Measurements from ENCODE around the gene NHLRC1. TPM values are rescaled to one million over a fixed set of nuclear protein-coding genes. Genes with fewer than 3 reads are reported as not detected.

Gene NHLRC1
- total RNA-seq, 4 donors from 2014 or later: 0.49 to 3.6 (median 1.5) TPM

DNA sequence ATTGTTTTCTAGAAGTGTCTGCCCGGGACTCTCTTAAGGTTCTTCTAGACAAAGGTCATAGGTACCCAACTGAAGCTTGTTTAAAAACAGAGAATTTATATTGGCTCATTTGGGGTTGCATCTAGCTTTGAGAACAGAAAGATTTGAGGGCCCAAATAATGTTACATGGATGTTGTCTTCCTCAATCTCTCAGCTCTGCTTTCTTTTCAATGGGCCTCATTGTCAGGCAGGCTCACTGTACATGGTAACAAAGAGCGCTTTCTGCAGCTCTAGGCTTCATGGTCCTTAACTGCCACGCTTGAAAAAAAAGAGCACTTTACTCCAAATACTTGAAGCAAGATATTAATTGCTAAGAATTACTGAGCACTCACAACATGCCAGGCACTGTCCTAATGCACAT, 22.2 kb downstream of the NHLRC1 start:
- TF ChIP-seq, protein P1, sequence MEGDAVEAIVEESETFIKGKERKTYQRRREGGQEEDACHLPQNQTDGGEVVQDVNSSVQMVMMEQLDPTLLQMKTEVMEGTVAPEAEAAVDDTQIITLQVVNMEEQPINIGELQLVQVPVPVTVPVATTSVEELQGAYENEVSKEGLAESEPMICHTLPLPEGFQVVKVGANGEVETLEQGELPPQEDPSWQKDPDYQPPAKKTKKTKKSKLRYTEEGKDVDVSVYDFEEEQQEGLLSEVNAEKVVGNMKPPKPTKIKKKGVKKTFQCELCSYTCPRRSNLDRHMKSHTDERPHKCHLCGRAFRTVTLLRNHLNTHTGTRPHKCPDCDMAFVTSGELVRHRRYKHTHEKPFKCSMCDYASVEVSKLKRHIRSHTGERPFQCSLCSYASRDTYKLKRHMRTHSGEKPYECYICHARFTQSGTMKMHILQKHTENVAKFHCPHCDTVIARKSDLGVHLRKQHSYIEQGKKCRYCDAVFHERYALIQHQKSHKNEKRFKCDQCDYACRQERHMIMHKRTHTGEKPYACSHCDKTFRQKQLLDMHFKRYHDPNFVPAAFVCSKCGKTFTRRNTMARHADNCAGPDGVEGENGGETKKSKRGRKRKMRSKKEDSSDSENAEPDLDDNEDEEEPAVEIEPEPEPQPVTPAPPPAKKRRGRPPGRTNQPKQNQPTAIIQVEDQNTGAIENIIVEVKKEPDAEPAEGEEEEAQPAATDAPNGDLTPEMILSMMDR (IDR thresholded peaks at IDR 0.05; ENCODE audit: low read depth): no peak

DNA sequence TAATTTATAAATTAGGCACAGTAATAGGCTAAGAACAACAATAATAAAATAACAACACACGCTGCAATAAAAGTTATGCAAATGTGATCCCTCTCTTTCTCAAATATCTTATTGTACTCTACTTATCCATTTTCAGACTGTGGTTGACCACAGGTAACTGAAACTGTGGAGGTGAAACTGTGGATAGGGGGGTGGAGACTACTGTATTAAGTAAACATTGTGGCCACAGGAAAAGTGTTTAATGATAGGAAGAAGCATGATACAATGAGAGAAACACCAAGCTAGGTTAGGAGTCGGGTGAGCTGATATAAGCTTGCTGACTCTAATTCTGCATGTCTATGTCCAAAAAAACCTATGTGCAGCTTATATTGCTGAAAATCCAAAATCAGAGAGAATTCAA, 23.0 kb downstream of the NHLRC1 start:
- TF ChIP-seq, protein P1 (IDR thresholded peaks at IDR 0.05; ENCODE audit: low read depth): no peak

DNA sequence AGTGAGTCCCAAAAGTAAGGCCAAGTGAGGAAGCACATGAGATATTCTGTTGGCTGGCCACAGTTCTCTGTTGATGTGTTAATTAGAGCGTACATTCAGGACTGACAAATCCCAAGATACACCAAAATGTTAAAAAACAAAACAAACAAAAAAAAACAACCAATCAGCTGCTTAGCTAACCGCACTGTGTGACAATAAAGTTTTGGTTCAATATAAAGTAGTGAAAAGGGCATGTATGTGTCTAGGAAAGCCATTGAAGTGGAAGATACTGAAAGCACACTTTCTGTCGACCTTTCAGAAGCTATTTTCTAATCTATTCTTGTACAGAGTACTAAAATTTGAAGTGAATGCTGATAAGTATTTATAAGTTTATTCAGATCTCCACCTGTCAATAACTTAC, 26.1 kb downstream of the NHLRC1 start:
- TF ChIP-seq, protein P1 (IDR thresholded peaks at IDR 0.05; ENCODE audit: low read depth): no peak

DNA sequence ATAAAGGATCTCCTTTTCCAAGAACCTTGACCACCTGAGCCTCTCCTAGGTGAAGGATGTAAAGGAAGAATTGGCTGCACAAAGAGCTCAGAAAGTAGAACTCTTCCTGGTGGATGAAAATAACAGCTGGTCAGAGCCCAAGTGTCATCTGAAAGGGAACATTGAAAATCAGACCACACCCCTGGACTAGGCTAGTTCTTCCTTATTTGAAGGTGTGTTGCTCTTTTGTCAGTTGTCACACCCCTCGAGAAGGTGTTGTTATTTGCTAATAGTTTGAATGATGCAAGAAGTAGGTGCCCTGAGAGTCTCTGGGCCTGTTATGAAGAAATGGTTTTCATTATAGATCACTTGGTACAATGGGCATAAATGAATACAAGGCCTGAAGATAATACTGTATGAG, 31.1 kb downstream of the NHLRC1 start:
- TF ChIP-seq, protein P1 (IDR thresholded peaks at IDR 0.05; ENCODE audit: low read depth): no peak

DNA sequence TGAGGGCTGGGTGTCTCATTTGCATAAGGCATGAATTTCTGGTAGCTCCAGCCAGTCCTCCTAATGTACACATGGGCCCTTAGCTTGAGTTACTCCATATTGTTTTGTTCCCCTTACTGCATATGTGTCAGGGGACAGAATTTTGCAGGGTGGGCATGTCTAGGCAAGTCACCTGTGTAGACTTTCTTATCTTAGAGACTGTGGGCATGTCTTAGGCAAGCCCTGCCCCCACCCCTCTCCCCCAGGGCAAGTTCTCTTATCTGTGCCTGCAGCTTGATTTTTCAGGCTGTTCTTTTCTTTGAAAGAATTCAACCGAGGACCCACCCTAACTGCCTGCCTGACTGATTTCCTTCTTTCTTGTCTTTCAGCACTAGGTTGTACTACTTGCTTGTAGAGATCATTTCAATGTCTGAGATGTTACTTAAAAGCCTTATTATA, 32.1 kb downstream of the NHLRC1 start:
- TF ChIP-seq, protein P1 (IDR thresholded peaks at IDR 0.05; ENCODE audit: low read depth): no peak

DNA sequence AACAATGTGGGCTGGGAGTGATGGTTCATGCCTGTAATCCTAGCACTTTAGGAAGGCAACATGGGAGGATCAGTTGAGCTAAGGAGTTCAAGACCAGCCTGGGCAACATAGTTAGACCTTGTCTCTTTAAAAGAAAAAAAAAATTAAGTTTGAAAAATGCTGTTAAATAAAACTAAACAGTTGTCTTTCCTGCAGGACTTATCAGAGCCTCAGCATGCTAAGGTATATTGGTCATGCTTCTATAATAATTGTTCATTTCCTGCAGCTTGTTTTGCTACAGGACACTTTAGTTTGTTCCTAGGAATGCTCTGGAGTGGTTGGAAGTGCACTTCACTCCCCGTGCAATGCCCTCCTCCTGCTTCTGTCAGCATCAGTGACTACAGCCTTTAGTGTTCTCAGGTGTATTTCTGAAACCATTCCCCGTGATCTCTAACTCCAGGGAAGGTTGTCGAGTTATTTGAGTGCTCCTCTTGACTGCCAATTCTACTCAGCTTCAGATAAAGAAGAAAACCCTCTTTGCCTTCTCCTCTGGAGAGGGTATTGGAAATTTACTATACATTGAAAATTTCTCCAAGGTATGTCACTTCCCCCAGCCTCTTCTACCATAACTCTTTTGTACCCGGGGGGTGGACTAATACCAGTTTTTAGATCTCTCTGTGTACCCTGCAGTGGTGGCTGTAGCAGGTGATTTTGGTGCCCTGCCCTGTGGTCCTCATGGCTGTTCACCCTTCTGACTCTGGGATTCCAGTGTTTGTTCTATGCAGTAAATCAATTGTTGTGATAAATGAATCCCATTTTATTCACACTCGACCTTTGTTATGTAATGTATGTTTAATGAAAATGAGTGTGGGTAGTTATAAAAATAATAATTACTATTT, 33.8 kb downstream of the NHLRC1 start:
- TF ChIP-seq, protein P1 (IDR thresholded peaks at IDR 0.05; ENCODE audit: low read depth): no peak

DNA sequence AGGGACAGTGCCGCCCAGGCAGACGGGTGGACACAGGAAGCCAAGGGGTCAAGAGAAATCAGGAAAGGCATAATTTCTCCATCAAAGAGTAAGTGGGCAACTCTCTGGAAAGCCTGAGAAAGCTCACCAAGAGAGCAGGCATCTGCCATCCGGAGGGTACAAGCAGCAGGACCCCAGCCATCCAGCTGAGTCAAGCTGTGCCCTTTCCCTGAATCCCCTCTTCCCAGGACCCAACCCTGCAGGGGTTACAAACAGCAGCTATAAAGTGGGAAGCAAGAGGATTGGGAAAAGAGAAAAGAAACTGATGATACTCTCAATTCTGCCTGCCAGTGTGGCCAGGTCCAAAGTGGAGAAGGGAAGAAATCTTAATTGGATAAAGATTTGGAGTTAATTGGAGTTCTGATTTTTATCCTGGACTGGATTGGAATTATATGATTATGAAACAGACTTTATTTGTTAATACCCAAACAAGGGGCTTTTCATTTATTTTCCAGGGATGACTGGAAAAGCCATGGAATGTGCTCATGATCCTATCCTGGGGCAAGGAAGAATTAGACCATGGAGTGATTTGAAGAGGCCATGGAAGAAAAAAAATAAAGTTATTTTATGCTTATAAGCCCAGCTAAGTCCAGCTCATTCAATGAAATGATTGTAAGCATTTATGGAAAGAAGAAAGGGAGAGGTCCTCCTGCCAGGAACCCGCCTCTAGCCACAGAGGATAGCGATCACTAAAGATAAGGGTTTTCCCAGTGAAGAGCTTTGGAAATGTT, 34.9 kb downstream of the NHLRC1 start:
- TF ChIP-seq, protein P1 (IDR thresholded peaks at IDR 0.05; ENCODE audit: low read depth): no peak

Data from subcutaneous adipose tissue (tissue), 4 donors.